Measurements from ENCODE around the gene ZNF438.
"Not testable (repeated sequence)": the region's sequence is repeated elsewhere in the genome, so short reads cannot be mapped to it uniquely, and the experiment has no call there.

Gene ZNF438

DNA sequence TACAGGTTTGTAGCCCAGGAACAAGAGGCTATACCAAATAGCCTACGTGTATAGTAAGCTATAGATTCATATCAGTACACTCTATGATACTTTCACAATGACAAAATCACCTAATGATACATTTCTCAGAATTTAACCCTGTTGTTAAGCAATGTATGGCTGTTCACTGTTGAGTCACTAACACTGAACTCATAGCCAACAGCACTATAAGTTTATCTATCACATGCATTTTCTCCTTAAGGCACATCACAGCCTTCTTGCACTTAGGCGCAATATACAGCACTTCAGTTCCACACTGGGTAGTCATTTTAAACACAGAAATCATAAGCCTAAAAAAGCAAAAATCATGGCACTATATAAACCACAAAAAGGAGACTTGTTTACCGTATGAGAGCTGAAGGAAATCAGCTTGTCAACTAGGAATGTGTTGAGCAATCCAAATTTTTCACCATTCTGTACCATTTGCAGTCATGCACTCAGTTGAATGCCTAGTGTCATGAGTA lies 45.6 kb downstream of the ZNF438 start:
- no peak for DNase-seq

GRCh38 chr10:30985512-30985911 lies 46.2 kb downstream of the ZNF438 start:
- in situ Hi-C loops (cut with HindIII; ENCODE audit: low pct_ligation_motif_present, low sequenced_read_pairs) = no loop called here
- no peaks in the 10 kb centered on the region for H3K27me3 ChIP-seq (replicated peaks)
- DNase-seq = no peak
- no peak overlapping the region for H3K4me3 ChIP-seq (ENCODE audit: low read depth, low read length)
- peak overlapping the region; percentile 28 for H3K27ac ChIP-seq
- no peak for TF ChIP-seq CTCF (IDR thresholded peaks at IDR 0.05; ENCODE audit: low read depth, low read length, missing control alignments)
- H3K36me3 ChIP-seq (replicated peaks) = no peaks in the 10 kb centered on the region

More for the DNA sequence above, 45.6 kb downstream of the ZNF438 start:
- H3K36me3 ChIP-seq (replicated peaks) = no peaks in the 10 kb centered on the region
- no peak for TF ChIP-seq CTCF (IDR thresholded peaks at IDR 0.05; ENCODE audit: low read depth, low read length, missing control alignments)
- H3K4me3 ChIP-seq (ENCODE audit: low read depth, low read length) = no peak overlapping the region
- peak overlapping the region; percentile 28 for H3K27ac ChIP-seq
- no peaks in the 10 kb centered on the region for H3K27me3 ChIP-seq (replicated peaks)
- in situ Hi-C loops (cut with HindIII; ENCODE audit: low pct_ligation_motif_present, low sequenced_read_pairs) = no loop called here

DNA sequence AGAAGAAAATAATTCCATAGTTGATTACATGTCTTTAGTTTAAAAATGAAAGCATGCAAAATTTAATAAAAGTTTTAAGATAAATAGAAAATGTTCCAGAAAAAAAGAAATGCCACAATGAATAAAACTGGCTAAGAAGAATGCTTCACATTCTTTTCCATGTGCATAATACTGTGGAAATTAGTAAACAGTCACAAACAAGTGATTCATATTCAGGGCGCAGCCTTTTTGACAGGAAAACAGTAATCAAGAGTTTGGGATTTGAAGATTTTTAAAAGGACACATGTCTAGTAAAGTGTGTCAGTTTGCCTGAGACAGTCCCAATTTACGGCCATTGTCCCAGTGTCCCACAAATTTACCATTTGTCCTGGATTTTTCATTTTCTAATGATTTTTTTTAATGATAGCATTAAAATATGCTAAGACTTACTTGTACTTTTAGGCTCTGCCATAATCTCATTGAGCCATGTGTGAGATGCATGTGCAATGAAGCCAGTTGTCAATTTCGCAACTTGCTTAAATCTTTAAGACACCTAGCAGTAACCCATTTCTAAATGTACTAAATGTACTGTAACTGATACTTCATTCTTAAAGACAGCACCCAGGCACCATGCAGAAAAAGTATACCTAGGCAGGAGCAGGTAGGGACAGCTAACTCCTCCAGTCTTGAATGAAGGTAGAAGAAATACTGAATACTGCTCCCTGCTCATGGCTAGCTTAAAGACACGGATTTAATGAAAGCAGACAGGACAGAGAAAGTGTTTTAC lies 46.9 kb downstream of the ZNF438 start:
- H3K27ac ChIP-seq = peak overlapping the region; percentile 28
- DNase-seq = no peak

GRCh38 chr10:30983209-30983608 lies 48.5 kb downstream of the ZNF438 start:
- DNase-seq; in situ Hi-C loops (cut with HindIII; ENCODE audit: low pct_ligation_motif_present, low sequenced_read_pairs); H3K36me3 ChIP-seq (replicated peaks); H3K27me3 ChIP-seq (replicated peaks); H3K4me3 ChIP-seq (ENCODE audit: low read depth, low read length); H3K27ac ChIP-seq: not testable (repeated sequence)

More for the DNA sequence above, 46.9 kb downstream of the ZNF438 start:
- Histone ChIP-seq H3K36me3 (replicated peaks) (no peaks in the 10 kb centered on the region), H3K27me3 (replicated peaks) (no peaks in the 10 kb centered on the region), H3K4me3 (ENCODE audit: low read depth, low read length) (no peak overlapping the region)
- in situ Hi-C loops (cut with HindIII; ENCODE audit: low pct_ligation_motif_present, low sequenced_read_pairs) = no loop called here
- no peak for TF ChIP-seq CTCF (IDR thresholded peaks at IDR 0.05; ENCODE audit: low read depth, low read length, missing control alignments)

- no peaks in the 10 kb centered on the region for H3K36me3 ChIP-seq (replicated peaks)
- no peaks in the 10 kb centered on the region for H3K27me3 ChIP-seq (replicated peaks)
- DNase-seq = no peak
- in situ Hi-C loops (cut with HindIII; ENCODE audit: low pct_ligation_motif_present, low sequenced_read_pairs) = no loop called here
- no peak overlapping the region for H3K27ac ChIP-seq
- no peak for TF ChIP-seq CTCF (IDR thresholded peaks at IDR 0.05; ENCODE audit: low read depth, low read length, missing control alignments)
- H3K4me3 ChIP-seq (ENCODE audit: low read depth, low read length) = no peak overlapping the region
These were observed 50.6 kb downstream of the ZNF438 start for GRCh38 chr10:30980951-30981616.

GRCh38 chr10:30979956-30980355 lies 51.7 kb downstream of the ZNF438 start:
- no peak for TF ChIP-seq CTCF (IDR thresholded peaks at IDR 0.05; ENCODE audit: low read depth, low read length, missing control alignments)
- Histone ChIP-seq H3K27ac (no peak overlapping the region), H3K4me3 (ENCODE audit: low read depth, low read length) (no peak overlapping the region), H3K27me3 (replicated peaks) (no peaks in the 10 kb centered on the region), H3K36me3 (replicated peaks) (no peaks in the 10 kb centered on the region)
- in situ Hi-C loops (cut with HindIII; ENCODE audit: low pct_ligation_motif_present, low sequenced_read_pairs) = no loop called here
- no peak for DNase-seq
